HG02870 (cell line): ENCODE measurements around the gene POLR3H.
"Not testable (repeated sequence)": the region's sequence is repeated elsewhere in the genome, so short reads cannot be mapped to it uniquely, and the experiment has no call there.

Source experiments
- ATAC-seq: cut with Tn5 transposase; IDR thresholded peaks from one replicate; pipeline ENCODE4 v1.9.1; 2021; ENCODE audit warnings: mild to moderate bottlenecking, moderate library complexity; ENCODE audit not compliant: unreplicated experiment

POLR3H gene

GRCh38 chr22:41565403-41566054 lies 21.3 kb upstream of the POLR3H start:
- ATAC-seq = no peak

GRCh38 chr22:41564563-41564962 lies 20.3 kb upstream of the POLR3H start:
- no peak for ATAC-seq

GRCh38 chr22:41563051-41563711 lies 18.9 kb upstream of the POLR3H start:
- ATAC-seq = no peak

GRCh38 chr22:41562461-41562860 lies 18.2 kb upstream of the POLR3H start:
- no peak for ATAC-seq

- ATAC-seq = no peak
These were observed 17.5 kb upstream of the POLR3H start for GRCh38 chr22:41561788-41562187.

- no peak for ATAC-seq
These were observed 17.1 kb upstream of the POLR3H start for GRCh38 chr22:41561335-41561734.

- no peak for ATAC-seq
These were observed 15.8 kb upstream of the POLR3H start for GRCh38 chr22:41560095-41560471.

- not testable (repeated sequence) for ATAC-seq
These were observed 14.0 kb upstream of the POLR3H start for GRCh38 chr22:41558241-41558630.

- no peak for ATAC-seq
These were observed 13.4 kb upstream of the POLR3H start for GRCh38 chr22:41557401-41558240.

GRCh38 chr22:41556561-41556960 lies 12.3 kb upstream of the POLR3H start:
- no peak for ATAC-seq

- ATAC-seq = no peak
These were observed 11.2 kb upstream of the POLR3H start for GRCh38 chr22:41555325-41555982.

- ATAC-seq = no peak
These were observed 7.8 kb upstream of the POLR3H start for GRCh38 chr22:41551877-41552582.

- ATAC-seq = no peak
These were observed 6.8 kb upstream of the POLR3H start for GRCh38 chr22:41550952-41551491.

GRCh38 chr22:41548830-41549211 lies 4.6 kb upstream of the POLR3H start:
- no peak for ATAC-seq

- no peak for ATAC-seq
These were observed 604 bp upstream of the POLR3H start for GRCh38 chr22:41544671-41545476.

- ATAC-seq = no peak
These were observed 2.0 kb downstream of the POLR3H start for GRCh38 chr22:41542224-41542623.

- no peak for ATAC-seq
These were observed 2.8 kb downstream of the POLR3H start for GRCh38 chr22:41541484-41541883.

- no peak for ATAC-seq
These were observed 3.9 kb downstream of the POLR3H start for GRCh38 chr22:41540365-41540764.

- ATAC-seq = no peak
These were observed 4.3 kb downstream of the POLR3H start for GRCh38 chr22:41540006-41540315.
